Measurements from ENCODE around the gene NFKBIE. TPM values are rescaled to one million over a fixed set of nuclear protein-coding genes. Genes with fewer than 3 reads are reported as not detected.

The NFKBIE gene
- total and polyA plus RNA-seq, 2 of the 13 experiments (the other 11 are each of a cell fraction or from before 2014, with no cell fraction given) = 6.7 to 14.5 TPM

- TF ChIP-seq ZNF30 (CRISPR knock-in tag; IDR thresholded peaks at IDR 0.05) = no peak
- no peak for TF ChIP-seq ZNF704 (CRISPR knock-in tag; IDR thresholded peaks at IDR 0.05; ENCODE audit: borderline replicate concordance)
- TF ChIP-seq ZSCAN25 (CRISPR knock-in tag; IDR thresholded peaks at IDR 0.05) = no peak
- no peak for TF ChIP-seq ZNF142 (CRISPR knock-in tag; IDR thresholded peaks at IDR 0.05)
- no peak for TF ChIP-seq SP4 (CRISPR knock-in tag; IDR thresholded peaks at IDR 0.05)
- no peak for TF ChIP-seq HNRNPLL (IDR thresholded peaks at IDR 0.05; ENCODE audit: low read depth, low read length, poor library complexity, severe bottlenecking)
- TF ChIP-seq ATF7-NPFF (CRISPR knock-in tag; IDR thresholded peaks at IDR 0.05; ENCODE audit: low read depth) = 0 out of 2 replicates have a peak, but pooled peaks have one; percentile 34
- no peak for TF ChIP-seq ARNT (IDR thresholded peaks at IDR 0.05)
- TF ChIP-seq ZNF296 (CRISPR knock-in tag; conservative IDR thresholded peaks at IDR 0.05) = no peak
- TF ChIP-seq SIX1 (CRISPR knock-in tag; IDR thresholded peaks at IDR 0.05; ENCODE audit: borderline replicate concordance) = no peak
- TF ChIP-seq ATF5 (CRISPR knock-in tag; IDR thresholded peaks at IDR 0.05; ENCODE audit: low read depth) = no peak
- TF ChIP-seq ZNF256 (CRISPR knock-in tag; conservative IDR thresholded peaks at IDR 0.05) = no peak
- no peak for TF ChIP-seq SMARCE1 (IDR thresholded peaks at IDR 0.05; ENCODE audit: borderline replicate concordance)
- no peak for TF ChIP-seq FIP1L1 (IDR thresholded peaks at IDR 0.05; ENCODE audit: borderline replicate concordance, insufficient read depth, low read depth, low read length)
Observed at GRCh38 chr6:44254191-44255104, 10.9 kb downstream of the NFKBIE start (continued).

All from HepG2 (cell line).